HTR-8/SVneo (cell line): Measurements from ENCODE around the gene CHCT1.
"Not testable (repeated sequence)": the region's sequence is repeated elsewhere in the genome, so short reads cannot be mapped to it uniquely, and the experiment has no call there.

Source experiments
- DNase-seq: peaks from one replicate; pipeline ENCODE4 v3.0.0; 2011; ENCODE audit warnings: low spot score, mixed read lengths; ENCODE audit not compliant: insufficient read length
- FAIRE-seq: peaks from 2 replicates; lab custom pipeline; 2011; peaks lifted over from hg19 to GRCh38; lab: Jason Lieb, UNC

CHCT1 gene

GRCh38 chr17:60422162-60422665 lies at the start of gene CHCT1:
TSS of gene CHCT1 (plus strand) at chr17:60422489. CDS start at chr17:60422593, 104 bp downstream.
- no peak for DNase-seq
- FAIRE-seq: no peak

- no peak for FAIRE-seq
- peak; percentile 48 for DNase-seq
These were observed 49.4 kb upstream of the CHCT1 start for GRCh38 chr17:60372790-60373483.

GRCh38 chr17:60378187-60378586 lies 44.1 kb upstream of the CHCT1 start:
- DNase-seq, FAIRE-seq: not testable (repeated sequence)

- FAIRE-seq, DNase-seq: not testable (repeated sequence)
These were observed 42.8 kb upstream of the CHCT1 start for GRCh38 chr17:60379461-60379860.

- FAIRE-seq (no peak), DNase-seq (no peak)
These were observed 40.3 kb upstream of the CHCT1 start for GRCh38 chr17:60381958-60382357.

- DNase-seq (no peak), FAIRE-seq (no peak)
These were observed 38.9 kb upstream of the CHCT1 start for GRCh38 chr17:60383379-60383778.

- FAIRE-seq, DNase-seq: not testable (repeated sequence)
These were observed 37.4 kb upstream of the CHCT1 start for GRCh38 chr17:60384921-60385320.

- DNase-seq: no peak
- no peak for FAIRE-seq
These were observed 35.9 kb upstream of the CHCT1 start for GRCh38 chr17:60386147-60387058.

GRCh38 chr17:60387666-60388065 lies 34.6 kb upstream of the CHCT1 start:
- no peak for DNase-seq
- no peak for FAIRE-seq

- FAIRE-seq (no peak), DNase-seq (no peak)
These were observed 33.5 kb upstream of the CHCT1 start for GRCh38 chr17:60388742-60389141.

- DNase-seq (peak; percentile 71), FAIRE-seq (no peak)
These were observed 32.1 kb upstream of the CHCT1 start for GRCh38 chr17:60390186-60390585.

- FAIRE-seq (peak; percentile 49), DNase-seq (peak; percentile 31)
These were observed 31.3 kb upstream of the CHCT1 start for GRCh38 chr17:60390925-60391470.

- peak; percentile 90 for DNase-seq
- FAIRE-seq: no peak
These were observed 30.7 kb upstream of the CHCT1 start for GRCh38 chr17:60391471-60392041.

GRCh38 chr17:60392042-60392844 lies 30.0 kb upstream of the CHCT1 start, which contains the start of gene USP32:
TSS of gene USP32 (minus strand) at chr17:60392133. CDS start at chr17:60391939, 194 bp downstream.
- FAIRE-seq: peak; percentile 99
- DNase-seq: peak; percentile 98

GRCh38 chr17:60392845-60393702 lies 29.2 kb upstream of the CHCT1 start:
- DNase-seq: peak; percentile 69
- FAIRE-seq: peak; percentile 63

GRCh38 chr17:60393840-60394723 lies 28.2 kb upstream of the CHCT1 start:
- FAIRE-seq (no peak), DNase-seq (no peak)

GRCh38 chr17:60395508-60396065 lies 26.7 kb upstream of the CHCT1 start:
- DNase-seq: no peak
- FAIRE-seq: no peak
